ENCODE results near the gene FAM124A. TPM values are rescaled to one million over a fixed set of nuclear protein-coding genes. Genes with fewer than 3 reads are reported as not detected.
A peak's percentile ranks its signal among the peaks of the same experiment; 100 is the strongest.
"Not testable (repeated sequence)": the region's sequence is repeated elsewhere in the genome, so short reads cannot be mapped to it uniquely, and the experiment has no call there.

Gene FAM124A
- total RNA-seq, 1 experiment from 2014 or later: 7.1 TPM

DNA sequence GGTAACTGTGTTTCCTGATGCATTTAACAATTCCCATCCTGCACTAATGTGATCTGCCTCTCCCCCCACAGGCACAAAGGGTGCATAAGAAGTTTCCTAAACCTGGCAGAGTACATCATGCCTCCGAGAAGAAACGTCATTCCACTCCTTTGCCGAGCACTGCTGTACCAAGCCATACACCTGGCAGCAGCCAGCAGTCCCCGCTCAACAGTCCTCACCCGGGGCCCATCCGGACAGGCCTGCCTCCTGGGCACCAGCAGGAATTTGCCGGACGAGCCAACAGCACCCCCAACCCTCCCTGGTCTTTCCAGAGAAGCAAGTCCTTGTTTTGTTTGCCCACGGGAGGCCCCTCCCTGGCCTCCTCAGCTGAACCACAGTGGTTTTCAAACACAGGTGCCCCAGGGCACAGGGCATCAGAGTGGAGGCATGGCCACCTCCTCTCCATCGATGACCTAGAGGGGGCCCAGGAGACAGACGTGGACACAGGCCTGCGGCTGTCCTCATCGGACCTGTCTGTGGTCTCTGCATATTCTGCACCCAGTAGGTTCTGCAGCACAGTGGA is 58.3 kb downstream of the FAM124A start:
- in situ Hi-C loops (cut with HindIII; ENCODE audit: low pct_unique_long_range_greater_than_20kb, low sequenced_read_pairs): no loop called here
- no peak for DNase-seq (ENCODE audit: low read depth, low spot score)

DNA sequence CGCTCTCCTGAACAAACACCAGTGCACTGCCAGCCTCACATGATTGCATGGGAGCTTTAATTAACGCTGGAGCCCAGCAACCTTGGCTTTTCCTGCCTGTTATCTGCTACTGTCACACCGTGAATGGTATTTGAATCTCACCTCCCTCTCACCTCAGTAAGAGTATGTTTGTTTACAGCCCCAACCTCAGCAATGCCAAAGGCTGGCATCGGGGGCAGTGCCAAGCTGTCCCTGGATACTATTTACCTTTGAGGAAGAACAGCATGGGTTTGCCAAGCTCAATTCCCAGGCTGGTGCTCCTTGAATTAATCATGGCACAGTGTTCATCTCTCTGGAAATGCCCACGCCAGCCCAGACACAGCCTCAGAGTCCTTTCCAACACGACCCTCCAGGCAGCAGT is 60.1 kb downstream of the FAM124A start:
- DNase-seq (ENCODE audit: low read depth, low spot score): no peak
- in situ Hi-C loops (cut with HindIII; ENCODE audit: low pct_unique_long_range_greater_than_20kb, low sequenced_read_pairs): no loop called here

DNA sequence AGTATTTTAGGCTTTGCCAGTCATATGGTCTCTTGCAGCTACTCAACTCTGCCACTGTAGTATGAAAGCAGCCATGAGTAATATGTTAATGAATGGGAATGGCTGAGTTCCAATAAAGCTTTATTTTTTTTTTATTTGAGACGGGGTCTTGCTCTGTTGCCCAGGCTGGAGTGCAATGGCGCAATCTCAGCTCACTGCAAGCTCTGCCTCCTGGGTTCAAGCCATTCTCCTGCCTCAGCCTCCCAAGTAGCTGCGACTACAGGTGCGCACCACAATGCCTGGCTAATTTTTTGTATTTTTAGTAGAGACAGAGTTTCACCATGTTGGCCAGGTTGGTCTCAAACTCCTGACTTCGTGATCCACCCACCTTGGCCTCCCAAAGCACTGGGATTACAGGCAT is 60.7 kb downstream of the FAM124A start:
- in situ Hi-C loops (cut with HindIII; ENCODE audit: low pct_unique_long_range_greater_than_20kb, low sequenced_read_pairs); DNase-seq (ENCODE audit: low read depth, low spot score): not testable (repeated sequence)

DNA sequence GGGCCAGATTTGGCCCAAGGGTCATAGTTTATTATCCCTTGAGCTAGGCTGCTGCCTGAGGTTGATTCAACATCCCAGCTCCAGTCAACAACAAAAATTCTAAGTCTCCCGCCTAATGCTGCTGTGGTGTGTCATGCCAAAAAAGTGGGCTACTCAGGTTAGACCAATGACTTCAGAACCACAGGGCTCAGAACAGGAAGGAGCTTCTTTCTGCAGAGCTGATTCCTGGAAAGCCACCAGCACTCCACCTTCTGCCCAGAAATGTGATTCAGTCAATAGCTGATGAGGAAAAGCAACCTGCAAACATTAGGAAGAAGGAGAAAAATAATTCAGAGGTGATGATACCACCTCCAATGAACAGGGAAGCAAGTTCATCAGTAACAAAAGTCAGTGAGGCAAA is 61.2 kb downstream of the FAM124A start:
- in situ Hi-C loops (cut with HindIII; ENCODE audit: low pct_unique_long_range_greater_than_20kb, low sequenced_read_pairs): no loop called here
- no peak for DNase-seq (ENCODE audit: low read depth, low spot score)

DNA sequence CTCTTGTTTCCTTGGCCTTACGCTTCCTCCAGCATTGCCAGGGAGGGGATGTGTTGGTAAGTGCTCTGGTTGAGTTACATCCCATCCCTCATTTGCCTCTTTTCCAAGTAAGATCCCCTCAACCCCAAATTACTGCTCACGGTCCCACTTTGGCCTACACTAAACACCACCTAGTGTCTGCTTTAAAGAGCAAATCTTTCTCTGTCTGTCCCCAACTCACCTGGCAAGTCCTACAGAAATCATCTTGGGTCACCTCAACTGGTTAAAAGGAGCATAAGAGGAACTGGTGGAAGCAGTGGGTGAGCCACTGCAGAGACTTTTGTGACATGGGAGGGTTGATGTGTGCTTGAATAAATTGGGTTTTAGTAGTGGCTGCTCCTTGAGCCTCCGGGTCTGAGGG is 62.1 kb downstream of the FAM124A start:
- in situ Hi-C loops (cut with HindIII; ENCODE audit: low pct_unique_long_range_greater_than_20kb, low sequenced_read_pairs): no loop called here
- no peak for DNase-seq (ENCODE audit: low read depth, low spot score)

DNA sequence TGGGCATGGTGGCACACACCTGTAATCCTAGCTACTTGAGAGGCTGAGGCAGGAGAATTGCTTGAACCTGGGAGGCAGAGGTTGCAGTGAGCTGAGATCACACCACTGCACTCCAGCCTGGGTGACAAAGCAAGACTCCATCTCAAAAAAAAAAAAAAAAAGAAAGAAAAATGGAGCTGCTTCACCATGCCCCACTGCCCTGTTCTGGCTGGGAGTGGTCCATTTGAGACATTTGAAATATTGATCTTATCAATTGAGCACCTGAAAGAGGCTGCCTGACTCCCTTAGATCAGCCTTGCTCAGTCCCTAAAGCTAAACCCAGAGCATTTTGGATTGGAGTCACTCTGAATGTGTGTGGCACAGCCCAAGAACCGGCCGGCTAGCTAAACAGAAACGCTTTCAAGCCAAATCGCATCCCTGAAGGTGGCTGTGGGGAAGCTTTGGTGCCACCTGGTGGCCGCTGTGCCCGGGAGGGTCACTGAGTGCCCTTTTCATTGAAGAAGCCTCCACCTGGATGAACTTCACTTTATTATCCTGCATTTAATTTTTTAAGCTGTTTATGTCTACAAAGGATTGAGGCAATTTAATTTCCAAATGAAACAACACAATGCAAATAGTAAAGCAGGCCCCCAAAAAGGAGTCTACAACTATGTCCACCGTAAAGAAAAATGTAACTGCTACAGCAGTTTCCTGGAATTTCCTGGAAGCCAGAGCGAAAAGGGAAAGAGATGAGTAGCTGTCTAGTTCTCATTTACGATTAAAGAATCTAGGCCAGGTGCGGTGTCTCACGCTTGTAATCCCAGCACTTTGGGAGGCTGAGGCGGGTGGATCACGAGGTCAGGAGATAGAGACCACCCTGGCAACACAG is 64.2 kb downstream of the FAM124A start:
- in situ Hi-C loops (cut with HindIII; ENCODE audit: low pct_unique_long_range_greater_than_20kb, low sequenced_read_pairs): no loop called here
- peak; percentile 85 for DNase-seq (ENCODE audit: low read depth, low spot score)

DNA sequence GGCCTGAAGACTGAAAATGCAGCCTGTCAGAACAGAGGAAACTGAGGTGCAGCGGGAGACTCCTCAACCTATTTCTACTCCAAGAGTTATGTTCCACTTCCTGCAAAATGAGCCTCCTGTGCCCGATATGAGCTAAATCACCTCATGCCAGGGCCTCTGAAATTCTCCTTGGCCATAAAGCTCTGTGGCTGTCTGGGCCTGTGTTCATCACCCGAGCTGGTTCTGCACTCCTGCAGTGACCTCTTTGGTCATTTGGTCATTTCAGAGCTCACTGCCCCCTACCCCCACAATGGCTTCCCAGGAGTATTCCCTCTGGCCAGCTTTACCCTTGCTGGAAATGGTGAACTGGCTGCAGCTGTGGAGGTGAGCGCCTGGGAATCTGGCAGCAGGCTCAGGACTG is 65.6 kb downstream of the FAM124A start:
- in situ Hi-C loops (cut with HindIII; ENCODE audit: low pct_unique_long_range_greater_than_20kb, low sequenced_read_pairs): no loop called here
- no peak for DNase-seq (ENCODE audit: low read depth, low spot score)

DNA sequence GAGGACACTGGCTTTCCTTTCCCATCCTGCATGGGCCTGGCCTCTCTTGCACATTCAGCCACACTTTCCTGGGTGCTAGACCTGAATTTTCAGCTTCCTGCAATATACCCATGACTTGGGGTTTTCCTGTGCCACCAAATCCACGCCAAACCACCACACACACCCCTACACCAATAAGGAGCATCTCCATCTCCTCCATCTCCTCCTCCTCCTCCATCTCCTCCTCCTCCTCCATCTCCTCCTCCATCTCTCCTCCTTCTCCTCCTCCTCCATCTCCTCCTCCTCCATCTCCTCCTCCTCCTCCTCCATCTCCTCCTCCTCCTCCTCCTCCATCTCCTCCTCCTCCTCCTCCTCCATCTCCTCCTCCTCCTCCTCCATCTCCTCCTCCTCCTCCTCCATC is 66.1 kb downstream of the FAM124A start:
- in situ Hi-C loops (cut with HindIII; ENCODE audit: low pct_unique_long_range_greater_than_20kb, low sequenced_read_pairs); DNase-seq (ENCODE audit: low read depth, low spot score): not testable (repeated sequence)

DNA sequence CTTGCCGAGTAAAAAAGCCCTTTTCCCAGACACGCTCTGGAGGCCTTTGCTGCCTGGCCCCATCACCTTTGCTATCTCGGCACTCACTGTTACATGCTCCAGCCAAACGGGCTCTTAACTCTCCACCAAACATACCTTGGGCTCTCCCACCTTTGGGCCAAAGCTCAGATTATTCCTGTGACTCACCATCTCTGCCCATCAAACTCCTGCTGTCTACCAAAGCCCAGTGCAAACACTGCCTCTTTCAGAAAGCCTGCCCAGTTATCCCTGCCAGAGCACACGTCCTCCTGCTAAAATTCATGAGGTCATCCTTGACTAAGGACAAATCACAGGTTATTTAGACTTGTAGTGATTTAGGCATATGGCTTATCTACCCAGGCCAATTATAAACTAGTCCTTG is 69.1 kb downstream of the FAM124A start:
- no peak for DNase-seq (ENCODE audit: low read depth, low spot score)

DNA sequence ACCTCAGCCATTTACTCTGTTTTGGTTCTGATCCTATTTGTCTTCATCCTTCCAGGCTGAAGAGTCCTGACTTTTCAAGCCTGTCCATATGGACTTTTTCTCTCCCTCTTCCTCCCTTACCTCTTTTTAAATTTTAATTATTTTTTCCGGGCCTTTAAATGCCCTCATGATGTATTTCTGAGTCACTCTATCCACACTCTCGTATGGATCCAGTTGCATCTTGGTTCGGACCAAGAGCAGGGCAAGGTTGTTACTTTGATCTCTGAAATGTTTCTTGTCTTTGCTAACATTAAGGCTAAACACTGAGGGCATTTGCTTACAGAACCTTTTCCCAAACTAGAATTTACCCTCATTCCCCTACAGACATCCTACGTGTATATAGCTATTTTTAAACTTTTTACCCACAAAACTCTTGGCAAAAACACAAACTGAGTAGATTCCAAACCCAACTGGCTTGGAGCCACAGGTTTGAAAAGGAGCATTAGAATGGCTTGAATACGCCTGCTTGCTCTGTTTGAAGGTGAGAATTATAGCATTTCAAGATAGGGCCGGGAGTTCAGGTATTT is 69.9 kb downstream of the FAM124A start:
- in situ Hi-C loops (cut with HindIII; ENCODE audit: low pct_unique_long_range_greater_than_20kb, low sequenced_read_pairs): no loop called here
- DNase-seq (ENCODE audit: low read depth, low spot score): no peak

More for the DNA sequence above, 69.1 kb downstream of the FAM124A start:
- in situ Hi-C loops (cut with HindIII; ENCODE audit: low pct_unique_long_range_greater_than_20kb, low sequenced_read_pairs): no loop called here

DNA sequence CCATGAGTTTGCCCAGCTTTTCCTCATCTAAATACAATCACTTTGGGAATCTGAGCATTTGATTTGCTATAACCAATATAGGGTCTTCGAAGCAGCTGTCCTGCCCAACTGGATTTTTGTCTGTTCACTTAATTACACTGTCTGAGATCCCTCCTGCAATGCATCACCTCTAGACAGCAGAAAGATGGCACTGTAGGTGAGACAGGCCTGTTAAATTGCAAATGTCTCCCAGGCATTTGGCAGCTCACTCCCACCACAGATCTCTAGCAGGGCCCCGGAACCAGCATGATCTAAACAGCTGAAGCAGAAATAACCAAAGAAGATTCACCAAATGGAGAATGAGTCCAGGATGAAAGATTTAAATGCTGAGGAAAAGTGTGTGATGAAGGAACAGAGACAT is 75.4 kb downstream of the FAM124A start:
- peak; percentile 31 for DNase-seq (ENCODE audit: low read depth, low spot score)
- in situ Hi-C loops (cut with HindIII; ENCODE audit: low pct_unique_long_range_greater_than_20kb, low sequenced_read_pairs): no loop called here

DNA sequence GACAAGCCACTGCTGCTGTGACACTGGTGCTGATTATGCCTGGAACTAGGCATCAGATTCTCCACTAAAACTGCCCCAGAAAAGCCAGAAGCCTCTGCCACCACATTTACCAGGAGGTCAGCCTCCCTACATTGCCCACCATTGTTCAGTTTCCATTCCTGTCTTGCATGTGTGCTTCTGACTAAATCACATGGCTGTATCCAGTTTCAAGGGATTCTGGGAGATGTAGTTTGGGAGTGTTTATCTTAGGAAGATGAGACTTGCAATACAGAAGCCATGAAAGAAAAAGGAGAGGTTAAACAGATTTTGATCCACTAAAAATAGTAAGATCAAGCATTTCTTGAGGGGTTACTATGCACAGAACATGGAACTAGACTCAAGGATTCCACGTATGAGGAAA is 76.6 kb downstream of the FAM124A start:
- in situ Hi-C loops (cut with HindIII; ENCODE audit: low pct_unique_long_range_greater_than_20kb, low sequenced_read_pairs): no loop called here
- DNase-seq (ENCODE audit: low read depth, low spot score): peak; percentile 64

DNA sequence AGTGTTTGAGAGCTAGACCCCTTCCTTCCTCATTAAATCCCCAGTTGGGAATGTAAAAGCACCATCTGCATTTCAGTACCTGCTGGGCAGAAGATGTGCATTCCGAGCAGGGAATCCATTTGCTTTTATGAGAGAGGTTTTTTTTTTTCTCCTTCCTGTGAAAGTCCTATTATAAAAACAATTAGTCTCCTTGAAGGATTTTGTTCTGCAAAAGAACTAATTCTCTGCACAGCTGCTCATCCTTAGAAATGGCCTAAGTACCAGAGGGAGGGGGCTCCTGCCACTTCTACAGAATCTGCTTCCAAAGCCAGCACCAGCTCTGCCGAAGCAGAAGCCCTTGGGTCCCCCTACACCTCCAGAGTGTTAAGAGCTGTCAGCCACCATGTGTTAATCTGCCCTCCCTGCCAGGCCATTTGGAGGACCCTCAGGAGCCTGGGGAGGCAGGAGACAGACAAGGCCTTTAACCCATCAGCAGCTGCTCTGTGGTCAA is 80.9 kb downstream of the FAM124A start:
- in situ Hi-C loops (cut with HindIII; ENCODE audit: low pct_unique_long_range_greater_than_20kb, low sequenced_read_pairs): no loop called here
- no peak for DNase-seq (ENCODE audit: low read depth, low spot score)

DNA sequence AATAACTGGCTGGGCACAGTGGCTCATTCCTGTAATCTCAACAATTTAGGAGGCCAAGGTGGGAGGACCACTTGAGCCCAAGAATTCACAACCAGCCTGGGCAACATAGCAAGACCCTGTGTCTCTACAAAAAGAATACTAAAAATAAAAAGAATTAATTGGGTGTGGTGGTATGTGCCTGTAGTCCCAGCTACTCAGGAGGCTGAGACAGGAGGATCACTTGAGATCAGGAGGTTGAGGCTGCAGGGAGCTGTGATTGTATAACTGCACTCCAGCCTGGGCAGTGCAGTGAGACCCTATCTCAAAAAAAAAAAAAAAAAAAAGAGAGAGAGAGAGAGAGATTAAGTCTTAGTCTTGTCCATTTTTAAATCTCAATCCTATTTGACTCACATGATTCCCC is 81.7 kb downstream of the FAM124A start:
- in situ Hi-C loops (cut with HindIII; ENCODE audit: low pct_unique_long_range_greater_than_20kb, low sequenced_read_pairs): no loop called here
- DNase-seq (ENCODE audit: low read depth, low spot score): no peak

DNA sequence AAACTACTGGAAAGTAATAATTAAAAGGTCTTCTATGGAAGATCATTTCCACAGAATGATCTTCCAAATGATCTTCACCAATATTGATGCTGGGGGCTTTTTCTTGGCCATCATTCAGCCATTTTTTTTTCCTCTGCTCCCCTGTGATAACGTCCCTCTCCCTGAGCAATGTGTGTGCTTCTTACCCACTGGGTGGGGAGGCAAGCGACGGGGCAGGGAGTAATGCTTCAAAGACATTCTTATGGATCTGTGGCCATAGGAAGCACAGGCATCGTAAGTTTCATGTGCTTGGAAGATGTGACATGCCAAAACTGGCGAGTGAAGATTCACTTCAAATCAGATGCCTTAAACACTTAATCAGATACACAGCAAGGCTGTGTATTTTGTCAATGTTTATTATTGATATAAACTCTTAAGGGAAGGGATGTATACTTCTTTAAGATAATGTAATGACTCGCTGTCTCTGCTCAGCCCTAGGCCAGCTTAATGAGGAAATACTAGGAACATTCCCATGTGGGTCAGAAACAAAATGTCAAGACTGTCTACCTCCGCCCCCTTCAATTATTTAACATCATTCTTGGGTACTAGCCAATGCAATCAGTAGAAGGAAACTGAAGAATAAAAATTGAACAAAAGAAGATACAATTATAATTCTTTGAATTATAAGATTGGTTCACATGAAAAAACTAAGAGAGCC is 83.2 kb downstream of the FAM124A start:
- DNase-seq (ENCODE audit: low read depth, low spot score): no peak
- in situ Hi-C loops (cut with HindIII; ENCODE audit: low pct_unique_long_range_greater_than_20kb, low sequenced_read_pairs): no loop called here

DNA sequence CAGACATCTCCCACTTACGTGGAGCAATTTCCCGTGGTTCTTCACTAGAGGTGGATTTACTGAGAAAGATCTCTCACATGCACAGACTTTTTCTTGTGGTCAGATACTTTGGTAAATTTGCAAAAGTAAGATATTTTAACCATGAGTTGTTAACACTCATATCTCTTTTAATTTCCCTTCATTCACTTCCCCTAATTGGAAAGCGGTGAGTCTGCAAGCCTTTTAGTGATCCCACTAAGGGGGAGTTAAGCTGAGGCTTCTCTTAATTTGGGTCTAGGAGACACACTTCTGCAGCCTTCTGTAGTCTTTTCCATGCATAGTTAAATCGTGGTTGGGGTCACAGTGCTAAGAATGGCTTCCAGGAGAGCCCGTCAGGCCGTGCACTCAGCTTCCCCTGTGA is 86.6 kb downstream of the FAM124A start:
- DNase-seq (ENCODE audit: low read depth, low spot score): no peak
- in situ Hi-C loops (cut with HindIII; ENCODE audit: low pct_unique_long_range_greater_than_20kb, low sequenced_read_pairs): no loop called here

DNA sequence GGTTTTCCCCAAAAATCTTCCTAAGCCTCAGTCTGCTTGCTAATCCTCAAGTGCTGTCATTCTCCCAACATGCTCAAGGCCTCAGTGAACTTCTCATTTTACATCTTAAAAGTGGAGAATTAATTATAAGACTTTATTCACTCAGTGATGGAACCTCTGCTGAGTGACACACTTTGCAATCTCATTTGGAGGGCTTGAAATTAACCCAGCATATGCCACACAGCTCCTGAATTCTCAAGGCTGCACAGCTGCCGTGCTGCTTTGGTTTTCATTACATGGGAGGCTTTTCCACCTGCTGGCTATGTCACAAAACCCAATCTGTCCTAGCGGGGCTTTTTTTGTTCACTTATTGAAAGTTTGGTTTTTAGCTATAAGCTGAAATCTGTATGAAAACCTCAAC is 89.0 kb downstream of the FAM124A start:
- DNase-seq (ENCODE audit: low read depth, low spot score): no peak
- in situ Hi-C loops (cut with HindIII; ENCODE audit: low pct_unique_long_range_greater_than_20kb, low sequenced_read_pairs): no loop called here

DNA sequence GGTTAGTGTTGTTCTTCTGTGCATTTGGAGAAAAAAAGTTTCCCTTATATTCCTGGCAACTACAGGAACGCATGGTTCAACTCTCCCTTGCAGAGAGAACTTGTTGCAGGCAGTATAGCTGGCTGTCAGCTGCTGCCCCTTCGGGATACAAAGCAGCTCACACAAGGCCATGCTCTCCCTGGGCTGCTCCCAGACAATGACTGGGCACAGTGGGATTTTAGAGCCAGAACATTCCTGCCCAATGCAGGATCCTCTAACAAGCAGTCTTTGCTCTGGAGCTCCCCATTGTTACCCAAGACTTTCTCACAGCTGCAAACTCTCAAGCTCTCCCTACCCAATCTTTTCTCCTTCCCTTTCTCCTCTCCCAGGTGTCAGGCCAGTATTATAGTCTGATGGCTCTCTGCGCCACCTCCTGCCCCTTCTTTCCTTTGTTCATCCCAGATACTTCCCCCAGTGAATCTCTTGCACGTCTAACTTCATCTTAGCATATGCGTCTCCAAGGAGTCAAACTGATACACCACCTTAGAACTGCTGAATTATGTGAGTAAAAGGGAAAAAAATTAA is 89.8 kb downstream of the FAM124A start:
- in situ Hi-C loops (cut with HindIII; ENCODE audit: low pct_unique_long_range_greater_than_20kb, low sequenced_read_pairs): no loop called here

More for the DNA sequence above, 89.8 kb downstream of the FAM124A start:
- DNase-seq (ENCODE audit: low read depth, low spot score): peak; percentile 43

All from SK-MEL-5 (cell line).